ENCODE results near the gene AMDHD2. TPM values are rescaled to one million over a fixed set of nuclear protein-coding genes. Genes with fewer than 3 reads are reported as not detected.

Gene AMDHD2
- total RNA-seq, 2 experiments from 2014 or later: 52.5 to 54.2 TPM

GRCh38 chr16:2511128-2511800, 8.9 kb upstream of the AMDHD2 start:
- no peak for DNase-seq
- peaks cover 35% of the 10 kb centered on the region for H3K4me1 Mint-ChIP-seq
- peaks cover under 1% of the 10 kb centered on the region for H3K36me3 Mint-ChIP-seq
- no peaks in the 10 kb centered on the region for H3K9me3 Mint-ChIP-seq (ENCODE audit: low read depth)
- no peak overlapping the region for H3K4me3 Mint-ChIP-seq
- no peak for ATAC-seq
- CTCF ChIA-PET: interaction anchor here (1.0 to 1.7 kb wide), 2 partner anchors 10 to 171 kb away, joined by 3 to 5 read pairs; partner anchors contain the start of gene ABCA3
- no peak overlapping the region for H3K27ac Mint-ChIP-seq
- no peaks in the 10 kb centered on the region for H3K27me3 Mint-ChIP-seq

GRCh38 chr16:2511996-2512734, 8.0 kb upstream of the AMDHD2 start:
- ATAC-seq (no peak), DNase-seq (no peak)
- H3K9me3 Mint-ChIP-seq (ENCODE audit: low read depth): no peaks in the 10 kb centered on the region
- peaks cover 42% of the 10 kb centered on the region for H3K4me1 Mint-ChIP-seq
- CTCF ChIA-PET: interaction anchor here (1.0 to 1.7 kb wide), 3 partner anchors 11 to 172 kb away, joined by 3 to 5 read pairs (median 3); partner anchors contain the start of gene ABCA3
- peaks cover 4% of the 10 kb centered on the region for H3K36me3 Mint-ChIP-seq
- H3K27ac Mint-ChIP-seq: peak overlapping the region; percentile 29
- H3K4me3 Mint-ChIP-seq: peak overlapping the region; percentile 9
- no peaks in the 10 kb centered on the region for H3K27me3 Mint-ChIP-seq

DNA sequence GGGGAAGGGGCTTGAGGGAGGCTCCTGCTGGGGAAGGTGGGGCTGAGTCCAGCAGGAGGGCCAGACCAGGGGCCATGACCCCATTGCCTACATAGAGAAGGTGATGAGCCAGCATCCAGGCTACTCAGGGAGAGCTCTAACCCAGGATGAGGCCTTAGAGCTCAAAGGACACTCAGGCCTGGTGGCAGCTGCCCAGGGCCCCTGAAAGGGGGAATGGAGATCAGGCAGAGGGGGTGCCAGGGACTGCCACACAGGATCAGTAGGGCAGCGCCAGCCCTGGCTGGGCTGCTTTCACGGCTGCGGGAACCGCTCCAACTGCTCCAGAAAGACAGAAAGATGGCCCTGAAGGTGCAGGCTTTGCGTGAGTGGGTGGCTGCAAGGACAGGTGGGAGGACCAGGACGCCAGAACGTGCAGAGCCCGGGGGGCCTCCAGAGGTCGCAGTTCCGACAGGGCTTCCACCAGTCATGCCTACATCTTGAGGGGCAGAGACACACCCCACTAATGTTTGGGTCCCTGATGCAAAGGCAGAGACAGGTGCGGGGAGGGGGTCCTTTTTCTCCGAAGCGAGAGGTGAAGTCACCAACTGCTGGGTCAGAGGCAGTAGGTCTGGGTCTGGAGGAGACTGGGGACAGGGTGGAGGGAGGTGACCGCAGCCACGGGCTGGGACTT, 7.3 kb upstream of the AMDHD2 start:
- DNase-seq (peak; percentile 54), ATAC-seq (no peak)
- no peaks in the 10 kb centered on the region for H3K27me3 Mint-ChIP-seq
- H3K27ac Mint-ChIP-seq: peak overlapping the region; percentile 84
- H3K9me3 Mint-ChIP-seq (ENCODE audit: low read depth): no peaks in the 10 kb centered on the region
- peak overlapping the region; percentile 85 for H3K4me3 Mint-ChIP-seq
- H3K36me3 Mint-ChIP-seq: peaks cover 4% of the 10 kb centered on the region
- peaks cover 47% of the 10 kb centered on the region for H3K4me1 Mint-ChIP-seq
- CTCF ChIA-PET: interaction anchor here (0.6 to 2.4 kb wide), 6 partner anchors 11 to 414 kb away, joined by 3 to 13 read pairs (median 3); partner anchors contain the start of gene CCNF

DNA sequence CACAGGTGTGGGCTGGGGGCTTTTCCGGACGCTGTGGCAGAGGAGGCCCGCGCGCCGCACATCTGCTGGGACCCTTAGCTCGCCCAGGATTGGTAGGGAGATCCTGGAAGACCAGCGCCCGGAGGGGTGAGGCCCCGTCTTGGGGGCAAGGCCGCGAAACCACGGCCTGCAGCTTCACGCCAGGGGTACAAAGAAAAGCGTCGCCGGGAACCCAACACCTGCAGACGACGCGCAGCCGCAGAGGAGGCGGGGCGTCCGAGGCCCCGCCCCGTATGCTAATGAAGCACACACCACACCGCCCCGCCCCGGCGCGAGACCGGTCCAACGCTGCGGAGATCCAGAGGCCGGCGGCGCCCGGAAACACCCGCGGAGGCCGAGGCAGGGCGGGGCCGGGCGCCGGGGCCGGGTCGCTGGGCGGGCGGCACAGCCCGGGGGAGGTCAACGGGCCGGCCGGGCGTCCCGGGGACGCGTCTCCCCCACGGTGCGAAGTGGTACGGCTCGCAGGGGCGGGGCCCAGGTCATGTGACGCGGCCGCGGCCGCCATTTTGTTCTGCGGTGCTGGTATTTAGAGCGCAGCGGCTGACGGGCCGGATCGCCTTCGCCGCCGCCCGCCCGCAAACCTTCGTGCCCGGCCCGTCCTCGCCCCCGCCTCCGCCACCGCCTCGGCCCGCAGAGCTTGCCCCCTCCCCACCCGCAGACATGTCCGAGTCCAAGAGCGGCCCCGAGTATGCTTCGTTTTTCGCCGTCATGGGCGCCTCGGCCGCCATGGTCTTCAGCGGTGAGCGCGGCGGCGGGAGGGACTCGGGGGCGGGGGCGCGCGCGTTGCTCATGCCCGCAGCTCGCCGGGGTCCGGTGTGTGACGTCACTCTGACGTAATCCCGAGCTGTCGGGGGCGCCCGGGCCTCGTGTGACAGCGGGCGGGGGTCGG, 6.5 kb upstream of the AMDHD2 start, which contains the start of gene ATP6V0C:
TSS of gene ATP6V0C (plus strand) at position 548 of the 928 bp plus-strand sequence. CDS start at position 700, 152 bp downstream.
- Mint-ChIP-seq H3K36me3 (peaks cover 4% of the 10 kb centered on the region), H3K27me3 (no peaks in the 10 kb centered on the region), H3K4me3 (peak within 1 kb of the TSS; percentile 90), H3K27ac (peak within 1 kb of the TSS; percentile 97), H3K9me3 (ENCODE audit: low read depth) (no peaks in the 10 kb centered on the region), H3K4me1 (peaks cover 49% of the 10 kb centered on the region)
- peak; percentile 89 for ATAC-seq
- CTCF ChIA-PET: interaction anchor here (0.6 to 2.4 kb wide), 7 partner anchors 10 to 413 kb away, joined by 3 to 13 read pairs (median 3); partner anchors contain the start of gene CCNF
- DNase-seq: peak; percentile 93

- H3K9me3 Mint-ChIP-seq (ENCODE audit: low read depth): no peaks in the 10 kb centered on the region
- peaks cover 5% of the 10 kb centered on the region for H3K36me3 Mint-ChIP-seq
- H3K27ac Mint-ChIP-seq: peak overlapping the region; percentile 97
- H3K27me3 Mint-ChIP-seq: no peaks in the 10 kb centered on the region
- peak; percentile 66 for DNase-seq
- CTCF ChIA-PET: interaction anchor here (0.7 to 2.4 kb wide), 5 partner anchors 11 to 262 kb away, joined by 3 to 13 read pairs (median 4); no protein-coding TSS in a partner anchor
- H3K4me3 Mint-ChIP-seq: peak overlapping the region; percentile 90
- peak; percentile 3 for ATAC-seq
- H3K4me1 Mint-ChIP-seq: peaks cover 55% of the 10 kb centered on the region
These were observed 5.6 kb upstream of the AMDHD2 start for GRCh38 chr16:2514333-2515179.

GRCh38 chr16:2515180-2515851, 4.9 kb upstream of the AMDHD2 start:
- CTCF ChIA-PET: interaction anchor here (0.7 to 2.4 kb wide), 2 partner anchors 14 to 18 kb away, joined by 4 to 13 read pairs; no protein-coding TSS in a partner anchor
- Mint-ChIP-seq H3K36me3 (peaks cover 9% of the 10 kb centered on the region), H3K4me1 (peaks cover 54% of the 10 kb centered on the region), H3K4me3 (peak overlapping the region; percentile 90), H3K27me3 (no peaks in the 10 kb centered on the region), H3K27ac (peak overlapping the region; percentile 97), H3K9me3 (ENCODE audit: low read depth) (no peaks in the 10 kb centered on the region)
- no peak for ATAC-seq
- no peak for DNase-seq

DNA sequence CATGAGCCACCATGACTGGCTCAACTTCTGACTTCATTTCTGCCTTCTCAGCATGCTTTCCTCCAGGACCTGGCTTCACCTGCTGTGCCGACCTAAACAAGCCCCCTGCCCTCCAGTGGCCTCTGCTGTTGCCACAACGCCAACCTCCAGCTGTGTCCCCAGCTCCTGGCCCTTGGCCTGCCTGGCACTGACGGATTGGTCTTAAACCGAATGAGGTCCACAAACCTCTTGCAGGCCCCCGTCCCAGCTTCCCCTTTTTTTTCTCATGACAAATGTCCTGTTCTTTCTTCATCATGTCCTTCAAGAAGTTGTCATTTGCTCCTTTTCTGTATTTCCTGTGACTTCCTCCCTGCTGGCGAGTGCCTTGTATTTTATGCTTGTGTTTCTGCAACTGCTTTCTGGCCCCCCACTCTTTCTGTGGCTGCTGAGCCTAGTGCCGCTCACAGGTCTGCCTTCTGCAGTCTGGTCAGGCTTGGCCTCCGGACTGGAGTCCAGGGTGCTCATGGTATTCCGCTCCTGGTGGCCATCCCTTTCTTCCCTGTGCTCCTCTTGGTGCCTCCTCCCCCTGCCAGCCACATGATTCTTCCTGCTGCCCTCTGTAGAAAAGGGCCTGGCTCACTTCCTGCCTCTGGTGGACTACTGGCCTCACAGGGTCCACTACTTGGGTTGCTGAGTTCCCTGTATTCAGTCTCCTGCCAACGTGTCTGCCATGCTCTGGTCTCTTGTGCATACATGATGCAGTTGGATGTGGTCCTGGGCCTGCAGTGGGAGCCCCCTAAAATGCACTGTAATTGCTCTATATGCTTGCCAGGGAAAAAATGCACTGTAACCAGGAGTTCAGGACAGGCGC, 3.6 kb upstream of the AMDHD2 start:
- Mint-ChIP-seq H3K27me3 (no peaks in the 10 kb centered on the region), H3K9me3 (ENCODE audit: low read depth) (no peaks in the 10 kb centered on the region), H3K4me3 (peak overlapping the region; percentile 36), H3K4me1 (peaks cover 62% of the 10 kb centered on the region), H3K36me3 (peaks cover 9% of the 10 kb centered on the region), H3K27ac (peak overlapping the region; percentile 76)
- no peak for DNase-seq
- CTCF ChIA-PET: no interaction called here
- ATAC-seq: no peak

GRCh38 chr16:2517954-2518605, 2.1 kb upstream of the AMDHD2 start:
- Mint-ChIP-seq H3K4me1 (peaks cover 55% of the 10 kb centered on the region), H3K4me3 (no peak overlapping the region), H3K9me3 (ENCODE audit: low read depth) (no peaks in the 10 kb centered on the region), H3K36me3 (peaks cover 9% of the 10 kb centered on the region), H3K27ac (peak overlapping the region; percentile 24), H3K27me3 (no peaks in the 10 kb centered on the region)
- DNase-seq (no peak), ATAC-seq (no peak)
- CTCF ChIA-PET: interaction anchor here (1.7 kb wide), 1 partner anchor 17 kb away, joined by 7 read pairs; no protein-coding TSS in a partner anchor

- peak overlapping the region; percentile 82 for H3K4me3 Mint-ChIP-seq
These were observed 1.1 kb upstream of the AMDHD2 start for GRCh38 chr16:2518823-2519710.

More at GRCh38 chr16:2518823-2519710, 1.1 kb upstream of the AMDHD2 start:
- DNase-seq (no peak), ATAC-seq (no peak)
- no peaks in the 10 kb centered on the region for H3K9me3 Mint-ChIP-seq (ENCODE audit: low read depth)
- peaks cover 9% of the 10 kb centered on the region for H3K36me3 Mint-ChIP-seq
- peaks cover 52% of the 10 kb centered on the region for H3K4me1 Mint-ChIP-seq
- no peaks in the 10 kb centered on the region for H3K27me3 Mint-ChIP-seq
- CTCF ChIA-PET: interaction anchor here (1.7 kb wide), 1 partner anchor 18 kb away, joined by 7 read pairs; no protein-coding TSS in a partner anchor
- peak overlapping the region; percentile 84 for H3K27ac Mint-ChIP-seq
